ENCODE measurements around the gene CAND1.

GRCh38 chr12:67299526-67299925 lies 30.4 kb downstream of the CAND1 start:
- TF ChIP-seq SUZ12 (IDR thresholded peaks at IDR 0.05) (no peak), ELF4 (IDR thresholded peaks at IDR 0.05) (no peak), SP1 (IDR thresholded peaks at IDR 0.05) (no peak), CTBP1 (IDR thresholded peaks at IDR 0.05; ENCODE audit: borderline replicate concordance) (no peak), BHLHE40 (IDR thresholded peaks at IDR 0.05; ENCODE audit: borderline replicate concordance) (no peak), FOXK2 (IDR thresholded peaks at IDR 0.05) (no peak), FOXM1 (IDR thresholded peaks at IDR 0.05; ENCODE audit: borderline replicate concordance) (no peak), ARNT (IDR thresholded peaks at IDR 0.05) (no peak), LEF1 (IDR thresholded peaks at IDR 0.05; ENCODE audit: borderline replicate concordance) (no peak), TARDBP (IDR thresholded peaks at IDR 0.05) (no peak)
